ENCODE data around the gene KRT38.

Gene KRT38

GRCh38 chr17:41451154-41451728, 10.5 kb upstream of the KRT38 start:
- peak; percentile 21 for DNase-seq (ENCODE audit: low read depth)
- TF ChIP-seq CTCF (IDR thresholded peaks at IDR 0.05; ENCODE audit: low read length, missing control alignments), result no peak
- no peak overlapping the region for H3K4me3 ChIP-seq (replicated peaks; ENCODE audit: low read depth, low read length)

- no peak overlapping the region for H3K4me3 ChIP-seq (replicated peaks; ENCODE audit: low read depth, low read length)
- no peak for DNase-seq (ENCODE audit: low read depth)
- no peak for TF ChIP-seq CTCF (IDR thresholded peaks at IDR 0.05; ENCODE audit: low read length, missing control alignments)
Measured at GRCh38 chr17:41449008-41449407, 8.2 kb upstream of the KRT38 start.

- DNase-seq (ENCODE audit: low read depth), result peak; percentile 20
- no peak for TF ChIP-seq CTCF (IDR thresholded peaks at IDR 0.05; ENCODE audit: low read length, missing control alignments)
- no peak overlapping the region for H3K4me3 ChIP-seq (replicated peaks; ENCODE audit: low read depth, low read length)
Measured at GRCh38 chr17:41448506-41448905, 7.7 kb upstream of the KRT38 start.

GRCh38 chr17:41446806-41447205, 6.0 kb upstream of the KRT38 start:
- no peak for TF ChIP-seq CTCF (IDR thresholded peaks at IDR 0.05; ENCODE audit: low read length, missing control alignments)
- DNase-seq (ENCODE audit: low read depth), result peak; percentile 69
- no peak overlapping the region for H3K4me3 ChIP-seq (replicated peaks; ENCODE audit: low read depth, low read length)

GRCh38 chr17:41444640-41445039, 3.9 kb upstream of the KRT38 start:
- H3K4me3 ChIP-seq (replicated peaks; ENCODE audit: low read depth, low read length), result no peak overlapping the region
- TF ChIP-seq CTCF (IDR thresholded peaks at IDR 0.05; ENCODE audit: low read length, missing control alignments), result no peak
- no peak for DNase-seq (ENCODE audit: low read depth)

- no peak for DNase-seq (ENCODE audit: low read depth)
- no peak for TF ChIP-seq CTCF (IDR thresholded peaks at IDR 0.05; ENCODE audit: low read length, missing control alignments)
- no peak overlapping the region for H3K4me3 ChIP-seq (replicated peaks; ENCODE audit: low read depth, low read length)
Measured at GRCh38 chr17:41444186-41444585, 3.4 kb upstream of the KRT38 start.

GRCh38 chr17:41442739-41443138, 2.0 kb upstream of the KRT38 start:
- no peak overlapping the region for H3K4me3 ChIP-seq (replicated peaks; ENCODE audit: low read depth, low read length)
- no peak for TF ChIP-seq CTCF (IDR thresholded peaks at IDR 0.05; ENCODE audit: low read length, missing control alignments)
- DNase-seq (ENCODE audit: low read depth), result peak; percentile 39

Measured in fibroblast of pulmonary artery (primary cell).